SK-N-MC (cell line): Measurements from ENCODE around the gene ZNF227.
"Not testable (repeated sequence)": the region's sequence is repeated elsewhere in the genome, so short reads cannot be mapped to it uniquely, and the experiment has no call there.

Source experiments
- EZH2 ChIP-seq: fragments of 200-600 bp; sonication (generic); IDR thresholded peaks from one replicate; pipeline ENCODE4 v1.6.1; 2017; ENCODE audit warnings: antibody characterized with exemption
- FOXP2 ChIP-seq: optimal IDR thresholded peaks from 2 replicates; pipeline ENCODE3; 2011; ENCODE audit warnings: mild to moderate bottlenecking, moderate library complexity; ENCODE audit not compliant: insufficient read depth; ENCODE audit errors: extremely low read length, control extremely low read depth
- POLR2AphosphoS5 ChIP-seq: IDR thresholded peaks from 2 replicates; pipeline ENCODE4 v1.6.1; 2012; ENCODE audit warnings: mild to moderate bottlenecking, low read depth, low read length, borderline replicate concordance

DNA sequence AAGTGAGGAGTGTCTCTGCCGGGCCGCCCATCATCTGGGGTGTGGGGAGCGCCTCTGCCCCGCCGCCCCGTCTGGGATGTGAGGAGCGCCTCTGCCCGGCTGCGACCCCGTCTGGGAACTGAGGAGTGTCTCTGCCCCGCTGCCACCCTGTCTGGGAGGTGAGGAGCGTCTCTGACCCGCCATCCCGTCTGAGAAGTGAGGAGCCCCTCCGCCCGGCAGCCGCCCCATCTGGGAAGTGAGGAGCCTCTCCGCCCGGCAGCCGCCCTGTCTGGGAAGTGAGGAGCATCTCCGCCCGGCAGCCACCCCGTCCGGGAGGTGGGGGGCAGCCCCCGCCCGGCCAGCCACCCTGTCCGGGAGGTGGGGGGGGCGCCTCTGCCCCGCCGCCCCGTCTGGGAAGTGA is 8.5 kb upstream of the ZNF227 start:
- not testable (repeated sequence) for TF ChIP-seq EZH2, POLR2AphosphoS5, FOXP2
